ENCODE results near the gene NOSIP. TPM values are rescaled to one million over a fixed set of nuclear protein-coding genes. Genes with fewer than 3 reads are reported as not detected.
A peak's percentile ranks its signal among the peaks of the same experiment; 100 is the strongest.

Gene NOSIP
- polyA plus RNA-seq, 1 of the 3 experiments (the other 2 are of a cell fraction): 128 TPM

- 93% methylated on average over 6 of the region's 7 CpGs for WGBS (ENCODE audit: low lambda C conversion rate)
- CTCF ChIA-PET: interaction anchor here (1.1 to 4.6 kb wide), 6 partner anchors 10 to 95 kb away, joined by 3 to 79 read pairs (median 4); no protein-coding TSS in a partner anchor
- Histone ChIP-seq H3K9ac (no peak overlapping the region), H3K27me3 (ENCODE audit: insufficient read depth) (no peaks in the 10 kb centered on the region), H3K4me3 (ENCODE audit: low read depth in 2 of 2, low read length in 1 of 2) (no peak overlapping the region), H3F3A (replicated peaks; ENCODE audit: insufficient read depth) (peaks cover 19% of the 10 kb centered on the region), H4K20me1 (ENCODE audit: insufficient read depth) (peaks cover 19% of the 10 kb centered on the region), H2AFZ (ENCODE audit: low read depth) (no peak overlapping the region), H3K9me2 (no peaks in the 10 kb centered on the region), H3K27ac (ENCODE audit: low read depth in 2 of 2, low read length in 1 of 2) (no peak overlapping the region; a peak in 1 of 4 replicates), H3K36me3 (replicated peaks in 1 of 2; ENCODE audit: control insufficient read depth in 1 of 2, insufficient read depth in 2 of 2, low read length in 1 of 2) (peaks cover 6 to 13% of the 10 kb centered on the region in 2 experiments), H3K4me2 (no peak overlapping the region), H3K79me2 (ENCODE audit: insufficient read depth) (peaks cover 96% of the 10 kb centered on the region), H3K9me3 (no peaks in the 10 kb centered on the region), H3K4me1 (ENCODE audit: control insufficient read depth in 1 of 2, insufficient read depth in 2 of 2, low read depth in 1 of 2, low read length in 1 of 2) (peaks cover 7 to 12% of the 10 kb centered on the region in 2 experiments; a peak in 2 of 4 replicates)
- TF ChIP-seq TEAD4 (IDR thresholded peaks at IDR 0.05; ENCODE audit: borderline replicate concordance, insufficient read depth): no peak
- TF ChIP-seq FOXM1 (IDR thresholded peaks at IDR 0.05; ENCODE audit: low read depth): no peak
- POLR2A ChIA-PET: no interaction called here
- no peak for DNase-seq
These were observed 7.3 kb downstream of the NOSIP start for GRCh38 chr19:49573009-49573408.

- POLR2A ChIA-PET: interaction anchor here (1.8 kb wide), 1 partner anchor 10 kb away, joined by 4 read pairs; the partner anchor contains the start of gene NOSIP
- CTCF ChIA-PET: interaction anchor here (0.8 to 4.6 kb wide), 31 partner anchors 10 to 119 kb away, joined by 3 to 87 read pairs (median 7); partner anchors contain the start of genes ADM5, CPT1C, FLT3LG and NOSIP
These were observed 9.2 kb downstream of the NOSIP start for GRCh38 chr19:49570997-49571676.

More at GRCh38 chr19:49570997-49571676, 9.2 kb downstream of the NOSIP start:
- Histone ChIP-seq H2AFZ (ENCODE audit: low read depth) (no peak overlapping the region), H3K9ac (no peak overlapping the region), H3K79me2 (ENCODE audit: insufficient read depth) (peaks cover 94% of the 10 kb centered on the region), H3K4me2 (no peak overlapping the region), H3K9me3 (no peaks in the 10 kb centered on the region), H3K9me2 (no peaks in the 10 kb centered on the region), H3K27me3 (ENCODE audit: insufficient read depth) (no peaks in the 10 kb centered on the region), H3K27ac (ENCODE audit: low read depth in 2 of 2, low read length in 1 of 2) (no peak overlapping the region), H3K4me1 (ENCODE audit: control insufficient read depth in 1 of 2, insufficient read depth in 2 of 2, low read depth in 1 of 2, low read length in 1 of 2) (peaks cover 7 to 12% of the 10 kb centered on the region in 2 experiments; a peak in 2 of 4 replicates), H3F3A (replicated peaks; ENCODE audit: insufficient read depth) (peaks cover 19% of the 10 kb centered on the region), H3K36me3 (replicated peaks in 1 of 2; ENCODE audit: control insufficient read depth in 1 of 2, insufficient read depth in 2 of 2, low read length in 1 of 2) (peaks cover 6 to 9% of the 10 kb centered on the region in 2 experiments), H4K20me1 (ENCODE audit: insufficient read depth) (peaks cover 21% of the 10 kb centered on the region), H3K4me3 (ENCODE audit: low read depth in 2 of 2, low read length in 1 of 2) (no peak overlapping the region)
- no peak for DNase-seq
- WGBS (ENCODE audit: low lambda C conversion rate): 91% methylated on average over 11 of the region's 11 CpGs
- TF ChIP-seq IRF3 (IDR thresholded peaks at IDR 0.05; ENCODE audit: low read depth, low read length) (no peak), ZBTB33 (IDR thresholded peaks at IDR 0.05; ENCODE audit: borderline replicate concordance, low read depth) (no peak), FOXM1 (IDR thresholded peaks at IDR 0.05; ENCODE audit: low read depth) (no peak), SMC3 (IDR thresholded peaks at IDR 0.05; ENCODE audit: low read depth, low read length) (peak; percentile 17; the same call in 1 of the 2 replicates), JUND (IDR thresholded peaks at IDR 0.05) (no peak), FOSL2 (IDR thresholded peaks at IDR 0.05; ENCODE audit: borderline replicate concordance, low read depth) (no peak), CTCF (IDR thresholded peaks at IDR 0.05) (0 out of 2 replicates have a peak, but pooled peaks have one; percentile 7), USF2 (IDR thresholded peaks at IDR 0.05; ENCODE audit: borderline replicate concordance, low read depth, low read length) (no peak), ELF1 (IDR thresholded peaks at IDR 0.05) (no peak), RAD21 (IDR thresholded peaks at IDR 0.05; ENCODE audit: low read length) (peak; percentile 22; the same call in 1 of the 2 replicates), EZH2phosphoT487 (IDR thresholded peaks at IDR 0.05; ENCODE audit: borderline replicate concordance, low read depth) (no peak), PBX3 (IDR thresholded peaks at IDR 0.05) (no peak)
